Germinal center (tissue), 1 donor: ENCODE results near the gene PBX3.

Experiments used
- DNase-seq: peaks from one replicate; pipeline ENCODE4 v3.0.0; 2012; ENCODE audit warnings: mixed read lengths, low spot score

The PBX3 gene

GRCh38 chr9:125747053-125747764 lies at the start of gene PBX3:
PBX3 (plus strand) TSS chr9:125747373.
- DNase-seq: peak; percentile 74

GRCh38 chr9:125699870-125700269 lies 47.3 kb upstream of the PBX3 start:
- DNase-seq: no peak

- DNase-seq: no peak
Observed at GRCh38 chr9:125700791-125701190, 46.4 kb upstream of the PBX3 start.

GRCh38 chr9:125701351-125701750 lies 45.8 kb upstream of the PBX3 start:
- DNase-seq: peak; percentile 8

- no peak for DNase-seq
Observed at GRCh38 chr9:125703662-125704061, 43.5 kb upstream of the PBX3 start.

- DNase-seq: no peak
Observed at GRCh38 chr9:125705893-125706292, 41.3 kb upstream of the PBX3 start.

GRCh38 chr9:125706651-125707471 lies 40.3 kb upstream of the PBX3 start, which contains the start of gene MAPKAP1:
MAPKAP1 (minus strand) TSS chr9:125707208; CDS start chr9:125672574, 34,634 bp downstream.
- DNase-seq: peak; percentile 95

- no peak for DNase-seq
Observed at GRCh38 chr9:125707472-125707804, 39.7 kb upstream of the PBX3 start.

GRCh38 chr9:125726456-125727132 lies 20.6 kb upstream of the PBX3 start:
- no peak for DNase-seq

GRCh38 chr9:125730168-125730567 lies 17.0 kb upstream of the PBX3 start:
- DNase-seq: no peak

- no peak for DNase-seq
Observed at GRCh38 chr9:125732562-125732961, 14.6 kb upstream of the PBX3 start.

- DNase-seq: no peak
Observed at GRCh38 chr9:125739436-125739835, 7.7 kb upstream of the PBX3 start.

- DNase-seq: no peak
Observed at GRCh38 chr9:125742657-125743056, 4.5 kb upstream of the PBX3 start.

GRCh38 chr9:125743682-125744428 lies 3.3 kb upstream of the PBX3 start:
- no peak for DNase-seq

GRCh38 chr9:125744616-125745015 lies 2.6 kb upstream of the PBX3 start:
- no peak for DNase-seq

GRCh38 chr9:125745018-125745417 lies 2.2 kb upstream of the PBX3 start:
- no peak for DNase-seq

GRCh38 chr9:125745682-125746016 lies 1.5 kb upstream of the PBX3 start:
- no peak for DNase-seq

GRCh38 chr9:125746017-125746773 lies 978 bp upstream of the PBX3 start:
- DNase-seq: peak; percentile 95

- no peak for DNase-seq
Observed at GRCh38 chr9:125746774-125747052, 460 bp upstream of the PBX3 start.

GRCh38 chr9:125747765-125748445 lies 732 bp downstream of the PBX3 start:
- DNase-seq: peak; percentile 51

- DNase-seq: no peak
Observed at GRCh38 chr9:125748446-125749099, 1.4 kb downstream of the PBX3 start.
